Lung (tissue), 12 donors: Measurements from ENCODE around the gene MICAL2. TPM values are rescaled to one million over a fixed set of nuclear protein-coding genes. Genes with fewer than 3 reads are reported as not detected.

Experiments used
- ATAC-seq: fragments of 200-7000 bp; cut with Tn5 transposase; one replicate; pipeline ENCODE4 v1.9.1; 2020; ENCODE audit warnings: moderate number of reproducible peaks; ENCODE audit not compliant: insufficient read depth, low FRiP score
- DNase-seq, 3 donors: peaks; one replicate each; pipeline ENCODE4 v3.0.0-alpha.2; 2013 to 2017
- H3K27ac ChIP-seq, 2 donors: one replicate each; pipeline ENCODE4 v1.5.1; 2013; ENCODE audit warnings: mild to moderate bottlenecking in 2 of 2, moderate library complexity in 2 of 2, control low read depth in 1 of 2, inconsistent platforms in 1 of 2, low read depth in 1 of 2, low read length in 1 of 2
- H3K27me3 ChIP-seq, 3 donors: one replicate each; pipeline ENCODE4 v1.5.1; 2013; ENCODE audit warnings: low read length in 2 of 3; ENCODE audit not compliant: control insufficient read depth in 3 of 3, insufficient read depth in 3 of 3
- H3K36me3 ChIP-seq, 4 donors: one replicate each; pipeline ENCODE4 v1.5.1; 2013; ENCODE audit warnings: low read length in 4 of 4, mild to moderate bottlenecking in 1 of 4, moderate library complexity in 1 of 4; ENCODE audit not compliant: control insufficient read depth in 4 of 4, insufficient read depth in 4 of 4
- H3K4me1 ChIP-seq, 5 donors: one replicate each; pipeline ENCODE4 v1.5.1; 2013; ENCODE audit warnings: low read length in 5 of 5, mild to moderate bottlenecking in 2 of 5, moderate library complexity in 1 of 5; ENCODE audit not compliant: control insufficient read depth in 5 of 5, insufficient read depth in 5 of 5
- H3K4me3 ChIP-seq: one replicate; pipeline ENCODE4 v1.5.1; 2013; ENCODE audit warnings: mild to moderate bottlenecking, control low read depth, moderate library complexity
- H3K9ac ChIP-seq, 2 donors: one replicate each; pipeline ENCODE4 v1.5.1; 2013; ENCODE audit warnings: low read length in 2 of 2, control low read depth in 1 of 2; ENCODE audit not compliant: insufficient read depth in 1 of 2
- H3K9me3 ChIP-seq, 4 donors: one replicate each; pipeline ENCODE4 v1.5.1; 2013; ENCODE audit warnings: low read length in 3 of 4, mild to moderate bottlenecking in 1 of 4, moderate library complexity in 1 of 4; ENCODE audit not compliant: control insufficient read depth in 4 of 4, insufficient read depth in 3 of 4
- CTCF ChIP-seq: IDR thresholded peaks from 2 replicates; pipeline ENCODE4 v1.5.1; 2012; ENCODE audit warnings: mild to moderate bottlenecking; ENCODE audit errors: control extremely low read depth, extremely low read depth
- WGBS, 2 donors: extraction: QIAGEN DNeasy Blood & Tissue Kit; methylation state at CpG; one replicate each; pipeline ENCODE4 v1.1.7; 2013; 5-methylcytosine and 5-hydroxymethylcytosine counted together
- polyA plus RNA-seq, 2 donors: library from polyadenylated mRNA; stranded (reverse); fragments of 200-250 nt; gene quantifications; one replicate each; pipeline ENCODE4 v1.2.1, GENCODE V29; 2013
- total RNA-seq, 2 donors: library from RNA; depleted of rRNA in 1 of 2; stranded (reverse); fragments of >200 nt in 1 of 2; gene quantifications; one replicate each; pipeline ENCODE4 v1.2.1, GENCODE V29; 2014 to 2021
- donor health status: control.
- donor health status: control.
- donor health status: Bipolar disorder and iron deficiency.
- donor health status: healthy.
- donor health status: DM: yes; HTN: yes; CAD: no.

MICAL2 gene
- total and polyA plus RNA-seq, 4 donors, result 38.2 to 218 (median 99.6) TPM

- 78 to 86% methylated on average over 7 of the region's 7 CpGs for WGBS, 2 donors
- Histone ChIP-seq H3K4me3 (no peak overlapping the region), H3K36me3 (no peaks in the 10 kb centered on the region), H3K9me3 (no peaks in the 10 kb centered on the region), H3K4me1 (peaks cover 0 to 25% (median 4%) of the 10 kb centered on the region in 5 donors), H3K9ac (no peak overlapping the region), H3K27ac (no peak overlapping the region), H3K27me3 (no peaks in the 10 kb centered on the region)
- TF ChIP-seq CTCF, result no peak
- ATAC-seq (no peak), DNase-seq (no peak)
Measured at GRCh38 chr11:12131943-12132789, 21.8 kb downstream of the MICAL2 start.

GRCh38 chr11:12132790-12133145, 22.4 kb downstream of the MICAL2 start:
- Histone ChIP-seq H3K4me3 (no peak overlapping the region), H3K4me1 (peaks cover 0 to 23% (median 4%) of the 10 kb centered on the region in 5 donors), H3K9ac (no peak overlapping the region), H3K27ac (no peak overlapping the region), H3K36me3 (no peaks in the 10 kb centered on the region), H3K27me3 (no peaks in the 10 kb centered on the region), H3K9me3 (no peaks in the 10 kb centered on the region)
- DNase-seq, result no peak
- ATAC-seq, result no peak
- no peak for TF ChIP-seq CTCF
- WGBS, 2 donors, result 95% methylated on average over 2 of the region's 2 CpGs

- H3K9ac ChIP-seq, result no peak overlapping the region
- H3K4me3 ChIP-seq, result no peak overlapping the region
- no peaks in the 10 kb centered on the region for H3K9me3 ChIP-seq
- ATAC-seq (no peak), DNase-seq (no peak)
- no peak for TF ChIP-seq CTCF
- H3K27ac ChIP-seq, result no peak overlapping the region
- H3K36me3 ChIP-seq, result no peaks in the 10 kb centered on the region
- 70 to 90% methylated on average over 5 of the region's 5 CpGs for WGBS, 2 donors
- H3K27me3 ChIP-seq, result no peaks in the 10 kb centered on the region
- peaks cover 0 to 27% (median 10%) of the 10 kb centered on the region in 5 donors for H3K4me1 ChIP-seq
Measured at GRCh38 chr11:12133547-12134235, 23.3 kb downstream of the MICAL2 start.
